HUES48 (cell line): ENCODE measurements around the gene DHX58.

Experiments
- H3K27ac ChIP-seq: one replicate; pipeline ENCODE4 v1.7.0; 2013; ENCODE audit warnings: low read depth, low read length, inconsistent platforms
- H3K27me3 ChIP-seq: 2 replicates; pipeline ENCODE4 v1.6.1; 2013; ENCODE audit warnings: mild to moderate bottlenecking, low read length; ENCODE audit not compliant: control insufficient read depth, insufficient read depth
- H3K36me3 ChIP-seq: 2 replicates; pipeline ENCODE4 v1.6.1; 2013; ENCODE audit warnings: low read length; ENCODE audit not compliant: control insufficient read depth, insufficient read depth
- H3K4me1 ChIP-seq: 2 replicates; pipeline ENCODE4 v1.6.1; 2013; ENCODE audit warnings: mild to moderate bottlenecking, low read length; ENCODE audit not compliant: control insufficient read depth, insufficient read depth
- H3K4me3 ChIP-seq: 2 replicates; pipeline ENCODE4 v1.5.1; 2013; ENCODE audit warnings: mild to moderate bottlenecking, low read depth, low read length
- H3K9ac ChIP-seq: 2 replicates; pipeline ENCODE4 v1.6.1; 2013; ENCODE audit warnings: mild to moderate bottlenecking, low read depth, low read length, moderate library complexity
- H3K9me3 ChIP-seq: 2 replicates; pipeline ENCODE4 v1.6.1; 2013; ENCODE audit warnings: low read length; ENCODE audit not compliant: control insufficient read depth, insufficient read depth

DHX58 gene

DNA sequence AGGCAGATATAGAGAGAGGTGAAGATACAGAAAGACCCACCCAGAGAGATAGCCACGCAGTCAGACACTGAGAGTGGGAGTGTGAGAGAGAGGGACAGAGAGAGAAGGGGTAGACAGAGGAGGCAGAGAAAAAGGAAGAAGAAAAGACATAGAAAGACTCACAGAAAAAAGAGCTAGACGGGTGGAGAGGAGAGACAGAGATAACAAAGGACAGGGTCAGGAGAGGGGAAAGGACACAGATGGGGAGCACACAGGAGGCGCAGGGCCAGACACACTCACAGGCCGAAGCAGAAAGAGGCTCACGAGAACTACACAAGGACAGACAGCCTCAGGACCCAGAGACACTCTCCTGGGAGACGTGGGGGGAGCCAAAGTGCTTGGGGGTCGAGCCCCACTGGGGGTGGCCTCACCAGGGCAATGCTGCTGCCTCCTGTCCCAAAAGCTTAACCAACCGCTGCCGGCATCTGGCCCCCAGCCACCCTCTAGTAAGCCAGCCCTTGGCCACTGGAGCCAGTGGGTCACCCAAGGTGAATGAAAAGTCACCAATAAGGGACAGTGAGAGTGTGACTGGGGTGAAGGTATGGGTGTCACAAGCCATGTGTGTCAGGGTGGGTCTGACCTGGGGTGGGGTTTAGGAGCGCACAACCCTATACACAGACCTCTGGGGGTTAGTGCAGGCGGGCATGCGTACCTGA, 18.0 kb downstream of the DHX58 start:
- Histone ChIP-seq H3K36me3 (no peaks in the 10 kb centered on the region), H3K4me3 (no peak overlapping the region), H3K9ac (no peak overlapping the region), H3K27me3 (peaks cover 22% of the 10 kb centered on the region), H3K4me1 (peaks cover 15% of the 10 kb centered on the region), H3K27ac (no peak overlapping the region), H3K9me3 (no peaks in the 10 kb centered on the region)

GRCh38 chr17:42092939-42093338, 19.6 kb downstream of the DHX58 start:
- H3K9ac ChIP-seq: no peak overlapping the region

GRCh38 chr17:42090964-42091790, 21.3 kb downstream of the DHX58 start:
- peaks cover 2% of the 10 kb centered on the region for H3K27me3 ChIP-seq
- no peak overlapping the region for H3K9ac ChIP-seq
- no peak overlapping the region for H3K4me3 ChIP-seq
- H3K36me3 ChIP-seq: no peaks in the 10 kb centered on the region
- no peaks in the 10 kb centered on the region for H3K9me3 ChIP-seq
- 0 out of 2 replicates have a peak, but pooled peaks cover 4% of the 10 kb centered on the region for H3K4me1 ChIP-seq
- H3K27ac ChIP-seq: no peak overlapping the region

More at GRCh38 chr17:42092939-42093338, 19.6 kb downstream of the DHX58 start:
- H3K27me3 ChIP-seq: peaks cover 19% of the 10 kb centered on the region
- no peak overlapping the region for H3K27ac ChIP-seq
- H3K9me3 ChIP-seq: no peaks in the 10 kb centered on the region
- H3K4me1 ChIP-seq: peaks cover 18% of the 10 kb centered on the region
- H3K36me3 ChIP-seq: no peaks in the 10 kb centered on the region
- H3K4me3 ChIP-seq: no peak overlapping the region

DNA sequence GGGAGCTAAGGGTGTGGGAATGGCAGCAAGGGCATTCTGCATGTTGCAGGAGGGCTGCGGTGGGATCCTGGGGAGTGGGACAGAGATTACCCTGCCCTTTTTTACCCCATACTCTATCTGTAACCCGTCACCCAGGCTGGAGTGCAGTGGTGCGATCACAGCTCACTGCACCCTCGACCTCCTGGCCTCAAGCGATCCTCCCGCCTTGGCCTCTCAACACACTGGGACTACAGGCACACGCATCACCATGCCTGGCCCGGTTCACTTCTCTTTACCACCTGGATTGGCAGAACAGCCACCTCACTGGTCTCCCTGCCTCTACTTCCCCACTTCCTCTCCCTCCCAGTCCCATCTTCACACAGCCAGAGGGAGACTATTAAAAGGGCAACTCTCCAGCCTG, 23.8 kb downstream of the DHX58 start:
- H3K9ac ChIP-seq: no peak overlapping the region

DNA sequence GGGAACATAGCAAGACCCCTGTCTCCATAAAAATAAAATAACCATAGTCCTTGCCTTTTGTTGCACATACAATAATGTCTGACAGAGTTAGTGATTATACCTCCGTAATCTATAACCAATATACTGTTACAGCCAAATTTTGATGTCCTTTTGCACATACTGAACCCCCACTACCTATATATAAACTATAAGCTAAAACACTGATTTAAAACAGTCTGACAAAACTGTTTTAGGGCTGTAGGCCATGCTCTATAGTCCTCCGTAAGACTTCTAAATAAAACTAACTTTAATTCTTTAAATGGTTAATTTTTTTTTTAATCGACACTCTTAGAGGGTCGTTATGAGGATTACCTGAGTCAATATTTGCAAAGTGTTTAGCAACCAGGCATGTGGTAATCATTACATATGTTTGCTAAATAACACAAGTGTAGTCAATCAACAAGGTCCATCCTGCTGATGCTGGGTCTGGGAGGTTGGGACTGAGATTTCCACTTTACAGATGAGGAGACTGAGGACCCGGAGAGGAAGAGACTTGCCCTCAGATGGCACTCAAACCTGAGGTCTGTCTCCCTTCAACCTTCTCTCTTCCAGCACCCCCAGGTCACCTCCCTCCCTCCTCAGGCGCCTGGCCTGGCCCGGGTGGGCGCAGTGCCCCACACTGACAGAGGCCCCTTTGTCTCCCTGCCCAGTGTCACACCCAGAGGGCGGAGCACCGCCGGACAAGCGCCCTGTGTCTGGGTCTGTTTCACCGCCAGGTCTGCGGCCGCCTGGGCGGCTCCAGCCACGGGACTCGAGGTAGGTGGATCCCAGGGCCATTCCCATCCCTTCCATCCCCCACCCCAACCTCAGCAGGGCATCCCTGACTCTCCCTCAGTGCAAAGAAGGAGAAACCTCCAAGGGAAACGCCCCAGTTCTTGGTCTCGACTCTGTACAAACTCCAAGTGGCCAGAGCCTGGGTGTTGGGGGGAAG, 24.5 kb downstream of the DHX58 start:
- H3K9me3 ChIP-seq: no peaks in the 10 kb centered on the region
- 0 out of 2 replicates have a peak, but pooled peaks cover 3% of the 10 kb centered on the region for H3K4me1 ChIP-seq
- H3K27ac ChIP-seq: no peak overlapping the region
- H3K4me3 ChIP-seq: no peak overlapping the region
- no peaks in the 10 kb centered on the region for H3K36me3 ChIP-seq
- no peaks in the 10 kb centered on the region for H3K27me3 ChIP-seq
- no peak overlapping the region for H3K9ac ChIP-seq

More for the DNA sequence above, 23.8 kb downstream of the DHX58 start:
- Histone ChIP-seq H3K27me3 (no peaks in the 10 kb centered on the region), H3K9me3 (no peaks in the 10 kb centered on the region), H3K36me3 (no peaks in the 10 kb centered on the region), H3K4me3 (no peak overlapping the region), H3K27ac (no peak overlapping the region), H3K4me1 (0 out of 2 replicates have a peak, but pooled peaks cover 3% of the 10 kb centered on the region)

DNA sequence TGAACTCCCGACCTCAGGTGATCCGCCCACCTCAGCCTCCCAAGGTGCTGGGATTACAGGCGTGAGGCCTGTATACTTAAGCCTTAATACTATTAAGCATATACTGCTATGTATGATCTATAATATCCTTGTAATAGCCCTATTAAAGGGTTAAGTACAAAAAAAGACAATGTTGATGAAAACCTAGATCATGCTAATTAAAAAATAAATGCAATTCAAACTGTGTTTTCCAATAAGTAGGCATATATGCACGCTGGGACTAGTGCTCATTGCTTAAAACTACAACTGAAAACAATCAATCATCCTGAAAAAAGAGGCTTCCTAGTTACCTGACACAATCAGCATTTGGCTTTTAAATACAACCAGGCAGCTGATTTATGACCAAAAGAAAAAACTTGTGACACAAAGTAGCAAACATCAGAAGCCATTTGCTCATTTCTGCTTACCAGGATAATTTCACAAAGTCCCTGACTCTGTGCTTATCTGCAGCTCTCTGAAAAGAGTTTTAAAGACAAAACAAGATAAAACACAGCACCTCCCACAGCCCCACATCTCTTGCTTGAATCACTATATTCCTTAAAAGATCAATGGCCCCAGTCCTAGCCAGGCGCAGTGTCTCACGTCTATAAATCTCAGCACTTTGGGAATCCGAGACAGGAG, 25.3 kb downstream of the DHX58 start:
- H3K27ac ChIP-seq: no peak overlapping the region
- no peaks in the 10 kb centered on the region for H3K36me3 ChIP-seq

DNA sequence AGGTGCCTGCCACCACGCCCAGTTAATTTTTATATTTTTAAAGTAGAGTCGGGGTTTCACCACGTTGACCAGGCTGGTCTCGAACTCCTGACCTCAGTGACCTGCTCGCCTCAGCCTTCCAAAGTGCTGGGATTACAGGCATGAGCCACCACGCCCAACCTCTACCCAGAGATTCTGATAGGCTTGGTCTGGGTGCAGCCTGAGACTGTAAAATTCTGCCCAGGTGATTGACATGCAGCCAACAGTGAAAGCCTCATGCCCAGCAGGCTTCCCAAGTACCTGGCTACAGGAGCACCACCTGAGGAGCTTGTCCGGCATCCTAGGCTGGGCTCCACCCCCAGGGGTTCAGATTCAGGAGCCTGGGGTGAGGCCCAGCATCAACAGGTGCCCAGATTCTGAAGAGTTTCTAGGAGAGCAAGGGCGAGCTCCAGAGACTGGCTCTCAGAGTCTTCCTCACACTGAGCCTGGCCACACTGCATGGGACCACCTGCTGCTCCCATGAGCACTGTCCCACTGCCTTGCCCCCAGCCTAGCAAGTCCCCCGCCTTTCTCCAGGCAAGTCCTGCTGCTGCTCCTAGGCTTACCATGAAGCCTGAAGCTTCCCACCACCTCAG, 30.9 kb downstream of the DHX58 start:
- Histone ChIP-seq H3K9me3 (no peaks in the 10 kb centered on the region), H3K27me3 (no peaks in the 10 kb centered on the region), H3K27ac (no peak overlapping the region), H3K4me1 (no peaks in the 10 kb centered on the region), H3K9ac (no peak overlapping the region), H3K36me3 (no peaks in the 10 kb centered on the region), H3K4me3 (no peak overlapping the region)

More for the DNA sequence above, 25.3 kb downstream of the DHX58 start:
- H3K4me3 ChIP-seq: no peak overlapping the region
- no peaks in the 10 kb centered on the region for H3K9me3 ChIP-seq
- 0 out of 2 replicates have a peak, but pooled peaks cover 3% of the 10 kb centered on the region for H3K4me1 ChIP-seq
- no peak overlapping the region for H3K9ac ChIP-seq
- H3K27me3 ChIP-seq: no peaks in the 10 kb centered on the region

DNA sequence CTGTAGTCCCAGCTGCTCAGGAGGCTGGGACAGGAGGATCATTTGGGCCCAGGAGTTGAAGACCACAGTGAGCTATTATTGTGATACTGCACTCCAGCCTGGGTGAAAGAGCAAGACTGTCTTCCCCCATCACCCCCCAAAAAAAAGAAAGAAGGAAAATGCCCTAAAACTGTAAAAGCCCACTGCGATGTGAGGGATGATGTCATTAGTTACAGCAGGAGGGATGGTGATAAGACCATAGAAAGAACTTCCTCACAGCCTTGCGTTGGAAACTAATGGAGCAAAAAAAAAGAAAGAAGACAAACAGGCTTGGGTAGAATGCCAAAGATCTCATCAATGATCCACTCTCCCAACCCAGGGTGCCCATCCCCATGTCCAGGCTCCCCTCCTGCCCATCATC, 33.0 kb downstream of the DHX58 start:
- Histone ChIP-seq H3K27me3 (no peaks in the 10 kb centered on the region), H3K36me3 (no peaks in the 10 kb centered on the region), H3K4me1 (no peaks in the 10 kb centered on the region), H3K27ac (no peak overlapping the region), H3K4me3 (no peak overlapping the region), H3K9ac (no peak overlapping the region), H3K9me3 (no peaks in the 10 kb centered on the region)

GRCh38 chr17:42078396-42079043, 34.0 kb downstream of the DHX58 start:
- H3K9ac ChIP-seq: no peak overlapping the region
- H3K4me3 ChIP-seq: no peak overlapping the region
- H3K4me1 ChIP-seq: no peaks in the 10 kb centered on the region
- no peaks in the 10 kb centered on the region for H3K9me3 ChIP-seq
- peaks cover under 1% of the 10 kb centered on the region; the same call in 1 of the 2 replicates for H3K27me3 ChIP-seq
- no peaks in the 10 kb centered on the region for H3K36me3 ChIP-seq
- no peak overlapping the region for H3K27ac ChIP-seq
